Activated naive CD8-positive, alpha-beta T cell treated with anti-CD3 and anti-CD28 coated beads, Interleukin-2, amount 50 U/mL, for 24 hours (primary cell): ENCODE data around the gene TNXB.
"Not testable (repeated sequence)": the region's sequence is repeated elsewhere in the genome, so short reads cannot be mapped to it uniquely, and the experiment has no call there.

Source experiments
- ATAC-seq: fragments of 150-1000 bp; cut with Tn5 transposase; one replicate; pipeline ENCODE4 v1.10.0; 2021
- DNase-seq: peaks from one replicate; pipeline ENCODE4 v3.0.0; 2021
- H3K27ac Mint-ChIP-seq: one replicate; pipeline ENCODE4 v1.8.0; 2021; ENCODE audit warnings: mild to moderate bottlenecking, mixed read lengths
- H3K27me3 Mint-ChIP-seq: one replicate; pipeline ENCODE4 v1.8.0; 2021; ENCODE audit warnings: mixed read lengths
- H3K36me3 Mint-ChIP-seq: one replicate; pipeline ENCODE4 v1.8.0; 2021; ENCODE audit warnings: low read depth, mixed read lengths
- H3K4me1 Mint-ChIP-seq: one replicate; pipeline ENCODE4 v1.8.0; 2021; ENCODE audit warnings: mixed read lengths
- H3K4me3 Mint-ChIP-seq: one replicate; pipeline ENCODE4 v1.8.0; 2021; ENCODE audit warnings: mild to moderate bottlenecking, moderate library complexity, mixed read lengths
- H3K9me3 Mint-ChIP-seq: one replicate; pipeline ENCODE4 v1.8.0; 2021; ENCODE audit warnings: mixed read lengths

Gene TNXB

DNA sequence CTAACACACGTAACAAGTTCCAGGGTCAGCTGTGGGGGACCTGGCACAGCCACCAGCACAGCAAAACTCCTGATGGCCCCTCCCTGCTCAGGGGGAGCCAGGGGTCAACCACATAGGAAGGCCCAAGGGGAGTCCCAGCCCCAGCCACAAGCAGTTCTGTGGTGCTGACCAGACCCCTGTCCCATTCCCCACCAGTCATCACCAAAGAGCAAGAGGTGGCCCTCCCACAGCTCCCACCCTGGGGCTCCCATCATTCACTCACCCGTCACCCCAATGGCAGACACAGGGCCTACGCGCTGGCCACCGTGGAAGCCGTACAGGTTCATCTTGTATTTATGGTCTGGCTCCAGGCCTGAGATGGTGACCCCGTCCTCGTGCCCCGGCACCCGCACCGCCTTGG lies 59.4 kb downstream of the TNXB start:
- H3K36me3 Mint-ChIP-seq, H3K27me3 Mint-ChIP-seq, DNase-seq, H3K4me3 Mint-ChIP-seq, ATAC-seq, H3K4me1 Mint-ChIP-seq, H3K27ac Mint-ChIP-seq, H3K9me3 Mint-ChIP-seq: not testable (repeated sequence)

DNA sequence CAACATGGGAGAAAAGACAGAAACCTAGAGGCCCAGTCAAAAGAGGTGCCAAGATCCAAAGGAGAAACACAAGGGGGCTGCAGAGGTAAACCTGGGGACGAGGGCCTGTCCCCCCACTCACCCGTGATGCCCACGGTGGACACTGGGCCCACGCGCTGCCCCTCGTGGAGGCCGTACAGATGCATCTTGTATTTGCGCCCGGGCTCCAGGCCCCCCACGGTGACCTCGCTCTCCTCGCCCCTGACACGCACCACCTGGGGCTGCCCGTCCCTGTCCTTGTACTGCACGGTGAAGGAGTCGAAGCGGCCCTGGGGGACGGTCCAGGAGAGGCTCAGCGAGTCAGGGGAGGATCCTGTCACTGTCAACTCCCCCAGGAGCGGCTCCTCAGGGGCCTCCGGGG lies 60.0 kb downstream of the TNXB start:
- H3K9me3 Mint-ChIP-seq, H3K4me1 Mint-ChIP-seq, ATAC-seq, H3K27me3 Mint-ChIP-seq, H3K36me3 Mint-ChIP-seq, H3K4me3 Mint-ChIP-seq, H3K27ac Mint-ChIP-seq, DNase-seq: not testable (repeated sequence)

DNA sequence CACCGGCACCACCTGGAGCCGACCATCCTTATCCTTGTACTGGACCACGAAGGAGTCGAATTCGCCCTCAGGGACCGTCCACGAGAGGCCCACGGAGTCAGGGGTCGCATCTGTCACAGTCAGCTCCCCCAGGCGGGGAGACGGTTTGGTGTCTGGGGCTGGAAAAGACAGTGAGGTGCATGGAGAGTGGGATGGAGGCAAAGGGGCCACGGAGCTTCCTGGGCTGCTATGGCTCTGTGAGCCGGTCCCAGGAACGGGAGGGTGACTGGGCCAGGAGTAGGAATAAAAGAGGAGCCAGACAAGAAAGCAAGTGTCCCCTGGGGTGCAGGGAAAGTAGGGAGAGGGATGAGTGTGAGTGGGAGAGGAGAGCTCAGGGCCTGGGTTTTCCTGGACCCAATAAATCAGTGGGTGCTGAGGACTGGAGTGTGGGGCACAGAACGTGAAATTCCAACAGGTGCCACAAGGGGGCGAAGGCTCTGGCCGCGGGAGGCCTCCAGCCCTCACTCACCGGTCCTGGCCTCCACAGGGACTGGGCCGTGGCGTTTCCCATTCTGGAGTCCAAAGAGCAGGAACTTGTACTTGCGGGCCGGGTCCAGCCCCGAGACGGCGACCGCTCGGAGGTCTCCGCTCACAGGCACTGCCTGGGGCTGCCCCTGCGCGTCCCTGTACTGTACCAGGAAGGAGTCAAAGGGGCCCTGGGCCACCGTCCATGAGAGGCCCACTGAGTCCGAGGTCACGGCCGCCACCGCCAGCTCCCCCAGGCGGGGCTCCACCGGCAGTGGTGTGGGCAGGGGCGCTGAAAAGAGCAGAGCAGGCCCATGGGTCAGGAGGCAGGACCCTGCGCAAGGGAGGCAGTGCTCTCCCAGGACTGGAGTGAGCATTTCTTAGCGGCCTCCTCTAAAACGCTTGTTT lies 61.0 kb downstream of the TNXB start:
- Mint-ChIP-seq H3K4me3 (no peak overlapping the region), H3K9me3 (no peaks in the 10 kb centered on the region), H3K27me3 (no peaks in the 10 kb centered on the region), H3K36me3 (no peaks in the 10 kb centered on the region), H3K4me1 (no peaks in the 10 kb centered on the region), H3K27ac (no peak overlapping the region)
- peak; percentile 65 for ATAC-seq
- peak; percentile 79 for DNase-seq

- Mint-ChIP-seq H3K4me1 (no peaks in the 10 kb centered on the region), H3K27ac (no peak overlapping the region), H3K27me3 (no peaks in the 10 kb centered on the region), H3K4me3 (no peak overlapping the region), H3K9me3 (no peaks in the 10 kb centered on the region), H3K36me3 (no peaks in the 10 kb centered on the region)
- ATAC-seq, result no peak
- DNase-seq, result no peak
Measured at GRCh38 chr6:32047539-32047854, 61.6 kb downstream of the TNXB start.

DNA sequence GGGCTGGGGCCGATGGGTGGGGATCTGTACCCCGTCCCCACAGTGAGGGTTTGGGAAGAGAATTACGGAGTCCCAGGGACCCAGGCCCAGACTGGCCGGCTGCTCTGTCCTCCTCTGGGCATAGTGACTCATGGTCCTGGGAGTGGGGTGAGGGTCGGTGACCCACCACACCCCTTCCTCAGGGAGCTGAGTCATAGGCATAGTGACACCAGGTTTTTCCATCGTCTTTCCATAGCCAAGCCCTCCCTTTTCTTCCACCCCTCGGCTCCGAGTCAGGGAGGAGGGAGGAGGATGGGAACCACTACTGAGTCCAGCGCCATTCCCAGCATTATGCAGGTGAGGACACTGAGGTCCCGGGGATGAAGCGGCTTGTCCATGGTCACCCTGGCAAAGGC lies 62.1 kb downstream of the TNXB start:
- no peaks in the 10 kb centered on the region for H3K9me3 Mint-ChIP-seq
- DNase-seq, result no peak

DNA sequence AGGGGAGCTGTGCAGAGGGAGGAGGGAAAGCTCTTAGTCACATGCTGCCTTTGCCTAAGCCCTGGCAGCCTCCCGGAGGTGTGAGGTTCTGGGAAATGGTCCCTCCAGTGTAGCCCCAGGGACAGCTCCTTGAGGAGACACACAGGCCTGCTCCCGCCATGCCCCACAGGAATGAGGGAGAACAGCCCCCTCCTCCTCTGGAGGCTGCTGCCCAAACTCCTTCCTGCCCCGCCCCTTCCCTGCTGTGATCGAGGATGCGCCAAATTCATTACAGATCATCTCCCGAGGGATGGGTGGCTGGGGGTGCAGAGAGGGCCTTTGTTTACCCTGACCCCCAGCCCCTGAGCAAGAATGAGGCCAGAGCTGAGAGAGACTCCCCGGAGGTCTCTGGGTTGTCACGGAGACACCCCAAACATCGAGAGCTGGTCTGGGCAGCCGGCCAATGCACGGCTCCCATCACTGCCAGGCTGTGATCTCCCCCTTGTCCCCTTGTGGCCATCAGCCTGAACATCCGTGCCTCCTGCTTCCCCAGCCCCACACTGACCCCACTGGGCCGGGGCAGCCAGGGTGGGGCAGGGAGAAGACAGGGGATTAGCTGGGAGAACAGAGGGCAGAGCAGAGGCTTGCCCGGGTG lies 62.6 kb downstream of the TNXB start:
- no peak overlapping the region for H3K27ac Mint-ChIP-seq
- no peak overlapping the region for H3K4me3 Mint-ChIP-seq
- H3K4me1 Mint-ChIP-seq, result no peaks in the 10 kb centered on the region
- no peaks in the 10 kb centered on the region for H3K27me3 Mint-ChIP-seq
- no peaks in the 10 kb centered on the region for H3K9me3 Mint-ChIP-seq
- ATAC-seq (no peak), DNase-seq (no peak)
- H3K36me3 Mint-ChIP-seq, result no peaks in the 10 kb centered on the region

More for the DNA sequence above, 62.1 kb downstream of the TNXB start:
- no peaks in the 10 kb centered on the region for H3K27me3 Mint-ChIP-seq
- H3K4me1 Mint-ChIP-seq, result no peaks in the 10 kb centered on the region
- no peaks in the 10 kb centered on the region for H3K36me3 Mint-ChIP-seq
- ATAC-seq, result no peak
- H3K27ac Mint-ChIP-seq, result no peak overlapping the region
- no peak overlapping the region for H3K4me3 Mint-ChIP-seq

- no peak overlapping the region for H3K4me3 Mint-ChIP-seq
- no peak for ATAC-seq
- H3K4me1 Mint-ChIP-seq, result no peaks in the 10 kb centered on the region
- no peaks in the 10 kb centered on the region for H3K27me3 Mint-ChIP-seq
- no peak for DNase-seq
- H3K27ac Mint-ChIP-seq, result no peak overlapping the region
- H3K9me3 Mint-ChIP-seq, result no peaks in the 10 kb centered on the region
- H3K36me3 Mint-ChIP-seq, result no peaks in the 10 kb centered on the region
Measured at GRCh38 chr6:32045811-32046449, 63.2 kb downstream of the TNXB start.

DNA sequence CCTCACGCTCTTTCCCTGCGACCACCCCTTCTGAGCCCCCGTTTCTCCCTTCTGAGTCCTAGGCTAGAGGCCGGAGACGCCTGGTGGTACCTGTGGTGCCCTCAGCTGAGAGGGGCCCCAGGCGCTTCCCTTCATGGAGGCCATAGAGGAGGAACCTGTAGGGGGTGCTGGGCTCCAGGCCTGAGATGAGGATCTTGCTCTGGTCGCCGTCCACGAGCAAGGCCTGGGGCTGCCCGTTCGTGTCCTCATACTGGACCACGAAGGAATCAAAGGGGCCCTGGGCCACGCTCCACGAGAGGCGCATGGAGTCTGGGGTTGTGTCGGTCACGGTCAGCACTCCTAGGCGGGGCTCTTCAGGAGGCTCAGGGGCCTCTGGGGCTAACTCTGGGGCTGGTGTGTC lies 64.2 kb downstream of the TNXB start:
- H3K36me3 Mint-ChIP-seq, H3K27me3 Mint-ChIP-seq, H3K27ac Mint-ChIP-seq, H3K9me3 Mint-ChIP-seq, DNase-seq, ATAC-seq, H3K4me1 Mint-ChIP-seq, H3K4me3 Mint-ChIP-seq: not testable (repeated sequence)

- H3K36me3 Mint-ChIP-seq, H3K27ac Mint-ChIP-seq, H3K27me3 Mint-ChIP-seq, DNase-seq, H3K9me3 Mint-ChIP-seq, ATAC-seq, H3K4me3 Mint-ChIP-seq, H3K4me1 Mint-ChIP-seq: not testable (repeated sequence)
Measured at GRCh38 chr6:32043589-32044380, 65.4 kb downstream of the TNXB start.

DNA sequence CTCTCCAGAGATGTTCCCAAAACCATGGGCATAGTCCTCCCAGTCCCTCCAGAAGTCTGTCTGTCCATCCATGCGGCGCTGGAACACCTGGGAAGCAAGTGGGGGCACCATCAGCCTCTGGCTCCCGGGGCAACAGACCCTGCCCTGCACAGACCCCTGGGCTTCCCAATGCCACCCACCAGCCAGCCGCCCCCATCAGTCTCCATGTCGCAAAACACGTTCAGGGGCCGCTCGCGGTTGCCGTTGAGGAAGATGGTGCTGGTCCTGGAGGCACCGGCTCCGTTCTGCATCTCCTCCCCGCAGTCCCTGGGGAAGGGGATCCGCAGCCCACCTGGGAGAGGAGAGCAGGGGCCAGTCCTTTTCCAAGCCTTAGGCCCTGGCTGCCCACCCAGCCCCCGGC lies 66.9 kb downstream of the TNXB start:
- not testable (repeated sequence) for H3K36me3 Mint-ChIP-seq, DNase-seq, H3K4me3 Mint-ChIP-seq, H3K27me3 Mint-ChIP-seq, H3K27ac Mint-ChIP-seq, H3K4me1 Mint-ChIP-seq, ATAC-seq, H3K9me3 Mint-ChIP-seq

DNA sequence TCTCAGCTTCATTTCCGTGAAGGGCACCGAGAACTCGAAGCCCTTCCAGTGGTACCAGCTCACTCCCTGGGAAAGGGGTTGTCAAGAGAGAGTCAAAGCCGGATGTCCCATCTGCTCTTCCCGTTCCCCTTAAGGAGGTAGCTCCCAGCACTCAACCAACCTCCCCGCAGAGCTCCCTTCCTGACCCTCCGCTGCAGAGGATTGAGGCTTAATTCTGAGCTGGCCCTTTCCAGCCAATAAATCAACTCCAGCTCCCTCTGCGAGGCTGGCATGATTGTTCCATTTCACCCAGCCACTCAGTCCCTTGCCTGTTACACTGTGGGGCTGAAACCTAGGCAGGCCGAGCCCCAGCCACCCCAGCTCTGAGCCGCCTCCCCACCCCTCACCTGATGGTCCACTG lies 67.8 kb downstream of the TNXB start:
- H3K27me3 Mint-ChIP-seq, DNase-seq, H3K4me3 Mint-ChIP-seq, ATAC-seq, H3K9me3 Mint-ChIP-seq, H3K27ac Mint-ChIP-seq, H3K36me3 Mint-ChIP-seq, H3K4me1 Mint-ChIP-seq: not testable (repeated sequence)

GRCh38 chr6:32041050-32041321 lies 68.2 kb downstream of the TNXB start:
- not testable (repeated sequence) for H3K36me3 Mint-ChIP-seq, H3K27me3 Mint-ChIP-seq, H3K4me1 Mint-ChIP-seq, H3K27ac Mint-ChIP-seq, ATAC-seq, DNase-seq, H3K4me3 Mint-ChIP-seq, H3K9me3 Mint-ChIP-seq

DNA sequence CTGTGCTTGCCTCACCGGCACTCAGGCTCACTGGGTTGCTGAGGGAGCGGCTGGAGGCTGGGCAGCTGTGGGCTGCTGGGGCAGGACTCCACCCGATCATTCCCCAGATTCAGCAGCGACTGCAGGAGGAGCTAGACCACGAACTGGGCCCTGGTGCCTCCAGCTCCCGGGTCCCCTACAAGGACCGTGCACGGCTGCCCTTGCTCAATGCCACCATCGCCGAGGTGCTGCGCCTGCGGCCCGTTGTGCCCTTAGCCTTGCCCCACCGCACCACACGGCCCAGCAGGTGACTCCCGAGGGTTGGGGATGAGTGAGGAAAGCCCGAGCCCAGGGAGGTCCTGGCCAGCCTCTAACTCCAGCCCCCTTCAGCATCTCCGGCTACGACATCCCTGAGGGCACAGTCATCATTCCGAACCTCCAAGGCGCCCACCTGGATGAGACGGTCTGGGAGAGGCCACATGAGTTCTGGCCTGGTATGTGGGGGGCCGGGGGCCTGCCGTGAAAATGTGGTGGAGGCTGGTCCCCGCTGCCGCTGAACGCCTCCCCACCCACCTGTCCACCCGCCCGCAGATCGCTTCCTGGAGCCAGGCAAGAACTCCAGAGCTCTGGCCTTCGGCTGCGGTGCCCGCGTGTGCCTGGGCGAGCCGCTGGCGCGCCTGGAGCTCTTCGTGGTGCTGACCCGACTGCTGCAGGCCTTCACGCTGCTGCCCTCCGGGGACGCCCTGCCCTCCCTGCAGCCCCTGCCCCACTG lies 68.7 kb downstream of the TNXB start:
- not testable (repeated sequence) for H3K4me1 Mint-ChIP-seq, DNase-seq, H3K27me3 Mint-ChIP-seq, H3K9me3 Mint-ChIP-seq, ATAC-seq, H3K36me3 Mint-ChIP-seq, H3K4me3 Mint-ChIP-seq, H3K27ac Mint-ChIP-seq
